Stimulated activated CD4-positive, alpha-beta T cell treated with anti-CD3 and anti-CD28 coated beads, Interleukin-2, amount 100 ng/mL, for 48 hours (primary cell): ENCODE data around the gene OR52E1.
"Not testable (repeated sequence)": the region's sequence is repeated elsewhere in the genome, so short reads cannot be mapped to it uniquely, and the experiment has no call there.

Experiments used
- DNase-seq, 2 donors: peaks; one replicate each; pipeline ENCODE4 v3.0.0-alpha.2; 2020

Gene OR52E1

GRCh38 chr11:5069272-5069671 is at the start of gene OR52E1:
Gene OR52E1, plus strand, starts transcription at chr11:5069572.
- DNase-seq: no peak

DNA sequence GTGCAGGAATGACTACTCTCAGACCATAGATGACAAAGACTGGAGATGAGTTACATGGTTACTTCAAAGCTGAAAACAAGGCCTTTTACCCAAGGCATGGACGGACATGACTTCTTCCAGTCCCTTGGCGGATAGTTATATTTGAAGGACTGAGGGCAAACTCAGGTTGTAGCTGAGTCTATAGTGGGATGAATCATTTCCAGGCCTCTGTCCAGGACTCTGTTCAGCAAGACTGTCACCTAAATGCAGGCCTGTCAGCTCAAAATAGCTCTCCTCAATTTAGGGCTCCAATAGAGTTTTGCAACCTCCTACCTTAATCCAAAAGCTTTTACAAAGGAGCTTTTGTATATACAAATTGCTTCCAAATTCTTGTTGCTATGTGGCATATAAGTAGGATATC is 47.4 kb upstream of the OR52E1 start:
- no peak for DNase-seq

DNA sequence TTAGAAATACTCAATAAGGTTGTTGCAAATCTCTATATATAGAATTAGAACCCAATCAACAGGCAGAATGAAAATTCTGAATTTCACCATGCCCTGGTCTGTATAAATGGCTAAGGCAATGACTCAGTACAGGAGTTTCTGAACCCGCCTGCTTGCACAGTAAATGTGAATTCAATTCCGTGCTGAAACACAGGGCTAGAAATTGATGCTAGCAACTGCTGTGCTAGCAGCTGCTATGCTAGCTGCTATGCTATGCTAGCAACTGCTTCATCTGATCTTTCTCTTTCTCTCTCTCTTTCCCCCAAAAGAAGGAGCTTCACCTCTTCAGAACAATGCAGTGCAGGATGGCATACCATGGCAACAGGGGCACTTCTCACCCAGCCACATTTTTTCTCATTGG is 32.7 kb upstream of the OR52E1 start:
- DNase-seq: no peak

- DNase-seq: no peak
Measured at GRCh38 chr11:5037926-5038325, 31.4 kb upstream of the OR52E1 start.

GRCh38 chr11:5038341-5038740 is 31.0 kb upstream of the OR52E1 start:
- no peak for DNase-seq

- DNase-seq: no peak
Measured at GRCh38 chr11:5040876-5041275, 28.5 kb upstream of the OR52E1 start.

- DNase-seq: no peak
Measured at GRCh38 chr11:5042091-5042490, 27.3 kb upstream of the OR52E1 start.

- DNase-seq: no peak
Measured at GRCh38 chr11:5043380-5043779, 26.0 kb upstream of the OR52E1 start.

- no peak for DNase-seq
Measured at GRCh38 chr11:5046226-5046625, 23.1 kb upstream of the OR52E1 start, which contains the start of gene OR52J3. Gene OR52J3, plus strand, starts transcription at chr11:5046526. Its CDS starts 0 bp downstream, at chr11:5046526.

DNA sequence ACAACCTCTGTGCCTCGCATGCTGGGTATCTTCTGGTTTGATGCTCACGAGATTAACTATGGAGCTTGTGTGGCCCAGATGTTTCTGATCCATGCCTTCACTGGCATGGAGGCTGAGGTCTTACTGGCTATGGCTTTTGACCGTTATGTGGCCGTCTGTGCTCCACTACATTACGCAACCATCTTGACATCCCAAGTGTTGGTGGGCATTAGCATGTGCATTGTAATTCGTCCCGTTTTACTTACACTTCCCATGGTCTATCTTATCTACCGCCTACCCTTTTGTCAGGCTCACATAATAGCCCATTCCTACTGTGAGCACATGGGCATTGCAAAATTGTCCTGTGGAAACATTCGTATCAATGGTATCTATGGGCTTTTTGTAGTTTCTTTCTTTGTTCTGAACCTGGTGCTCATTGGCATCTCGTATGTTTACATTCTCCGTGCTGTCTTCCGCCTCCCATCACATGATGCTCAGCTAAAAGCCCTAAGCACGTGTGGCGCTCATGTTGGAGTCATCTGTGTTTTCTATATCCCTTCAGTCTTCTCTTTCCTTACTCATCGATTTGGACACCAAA is 22.5 kb upstream of the OR52E1 start:
- DNase-seq: no peak

- DNase-seq: not testable (repeated sequence)
Measured at GRCh38 chr11:5058679-5059078, 10.7 kb upstream of the OR52E1 start.

GRCh38 chr11:5059391-5059790 is 10.0 kb upstream of the OR52E1 start, which contains the start of gene OR52E2:
Gene OR52E2, minus strand, starts transcription at chr11:5059627. Its CDS starts 0 bp downstream, at chr11:5059627.
- DNase-seq: no peak

DNA sequence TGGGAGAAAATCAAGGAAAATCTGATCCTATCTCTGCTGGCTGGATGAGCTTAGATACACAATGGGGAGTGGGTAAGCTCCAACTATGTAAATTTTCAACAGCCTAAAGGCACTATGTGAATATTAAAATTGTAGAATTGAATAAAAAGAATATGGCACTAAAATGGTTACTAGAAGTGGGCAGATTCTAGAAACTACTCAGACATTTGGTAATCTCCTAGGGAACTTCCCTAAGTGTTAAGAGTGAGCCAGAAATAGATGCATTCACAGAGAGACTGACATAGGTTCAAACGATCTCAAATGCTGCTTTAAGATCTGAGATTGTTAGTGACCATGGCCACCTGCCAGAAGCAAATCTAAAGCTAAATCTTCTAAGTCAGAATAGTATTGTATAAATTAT is 4.3 kb upstream of the OR52E1 start:
- DNase-seq: no peak

- no peak for DNase-seq
Measured at GRCh38 chr11:5071799-5072198, 2.4 kb downstream of the OR52E1 start.

DNA sequence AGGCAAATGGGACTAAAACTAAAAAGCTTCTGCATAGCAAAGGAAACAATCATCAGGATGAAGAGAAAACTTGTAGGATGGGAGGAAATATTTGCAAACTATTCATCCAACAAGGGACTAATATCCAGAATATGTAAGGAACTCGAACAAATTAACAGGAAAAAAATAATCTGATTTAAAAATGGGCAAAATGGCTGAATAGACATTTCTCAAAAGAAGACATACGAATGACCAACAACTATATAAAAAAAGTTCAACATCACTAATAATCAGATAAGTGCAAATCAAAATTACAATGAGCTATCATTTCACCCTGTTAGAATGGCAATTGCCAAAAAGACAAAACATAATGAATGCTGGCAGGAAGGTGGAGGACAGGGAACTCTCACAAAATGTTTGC is 12.0 kb downstream of the OR52E1 start:
- no peak for DNase-seq

GRCh38 chr11:5083602-5084001 is 14.2 kb downstream of the OR52E1 start:
- no peak for DNase-seq

DNA sequence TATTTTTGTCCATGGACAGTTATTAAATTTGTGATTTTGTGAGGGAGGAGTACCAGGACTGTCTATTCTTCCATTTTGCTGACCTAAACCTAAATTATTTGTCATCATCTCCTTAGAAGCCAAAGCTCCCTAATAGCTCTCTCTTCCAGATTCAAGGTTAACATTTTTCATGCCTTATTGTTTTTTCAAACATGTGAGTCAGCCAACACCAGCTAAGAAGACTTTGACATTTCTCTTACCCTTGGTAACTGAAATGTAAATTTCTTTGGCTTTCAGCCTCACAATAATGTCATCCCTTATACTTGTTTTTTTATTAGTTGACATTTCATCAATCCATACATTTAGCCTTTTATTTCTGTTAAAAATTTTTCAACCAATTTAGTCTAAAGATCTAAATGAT is 19.2 kb downstream of the OR52E1 start:
- DNase-seq: no peak

GRCh38 chr11:5090668-5091067 is 21.3 kb downstream of the OR52E1 start:
- DNase-seq: no peak

- no peak for DNase-seq
Measured at GRCh38 chr11:5092821-5093585, 23.6 kb downstream of the OR52E1 start.

DNA sequence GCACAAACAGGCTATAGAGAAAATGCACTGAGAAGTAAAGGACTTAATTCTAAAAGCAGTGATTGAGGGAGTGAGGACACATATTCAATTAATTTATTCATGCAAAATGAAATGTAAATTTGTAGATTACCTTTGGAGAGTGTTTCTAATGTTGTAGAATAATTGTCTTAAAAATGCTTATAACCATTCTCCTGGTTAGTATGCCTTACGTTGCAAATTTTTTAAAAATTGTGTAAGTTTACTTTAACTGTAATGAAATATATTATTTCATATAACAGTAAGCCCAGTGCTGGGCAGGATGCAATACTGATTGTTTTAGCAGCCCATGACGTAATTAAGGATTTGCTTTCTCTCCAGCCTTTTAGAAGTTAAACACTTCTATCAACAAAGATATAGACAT is 26.6 kb downstream of the OR52E1 start:
- DNase-seq: no peak

DNA sequence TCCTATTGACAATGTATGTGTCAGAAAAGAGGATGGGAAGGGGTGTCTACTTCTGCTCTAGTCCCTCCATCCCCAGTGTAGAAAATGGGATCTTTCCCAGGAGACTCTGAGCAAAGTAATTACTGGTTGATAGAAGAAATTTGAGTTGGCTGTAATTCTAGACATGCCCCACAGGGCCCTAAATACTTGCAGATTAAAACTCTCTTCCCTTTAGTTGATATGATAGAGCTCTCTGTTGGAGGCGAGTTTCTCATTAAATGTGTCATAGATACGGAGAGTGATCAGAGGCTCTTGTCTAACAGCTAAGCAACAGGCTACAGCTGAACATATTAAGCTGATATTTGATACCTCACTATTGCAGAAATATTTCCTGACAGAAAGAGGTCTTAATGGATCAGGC is 32.9 kb downstream of the OR52E1 start:
- DNase-seq: no peak

- DNase-seq: no peak
Measured at GRCh38 chr11:5103066-5103465, 33.7 kb downstream of the OR52E1 start.

- DNase-seq: no peak
Measured at GRCh38 chr11:5107285-5107684, 37.9 kb downstream of the OR52E1 start.

DNA sequence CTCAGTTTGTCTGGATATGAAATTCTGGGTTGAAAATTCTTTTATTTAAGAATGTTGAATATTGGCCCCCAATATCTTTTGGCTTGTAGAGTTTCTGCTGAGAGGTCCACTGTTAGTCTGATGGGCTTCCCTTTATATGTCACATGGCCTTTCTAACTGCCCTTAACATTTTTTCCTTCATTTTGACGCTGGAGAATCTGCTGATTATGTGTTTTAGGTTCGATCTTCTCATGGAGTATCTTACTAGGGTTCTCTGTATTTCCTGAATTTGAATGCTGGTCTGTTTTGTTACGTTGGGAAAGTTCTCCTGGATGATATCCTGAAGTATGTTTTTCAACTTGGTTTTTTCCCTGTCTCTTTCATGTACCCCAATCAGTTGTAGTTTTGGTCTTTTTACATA is 46.0 kb downstream of the OR52E1 start:
- no peak for DNase-seq

- no peak for DNase-seq
Measured at GRCh38 chr11:5117588-5117987, 48.2 kb downstream of the OR52E1 start.
